HFFc6 (cell line): ENCODE data around the gene CCDC14. TPM values are rescaled to one million over a fixed set of nuclear protein-coding genes. Genes with fewer than 3 reads are reported as not detected.
"Not testable (repeated sequence)": the region's sequence is repeated elsewhere in the genome, so short reads cannot be mapped to it uniquely, and the experiment has no call there.

Source experiments
- DNase-seq: peaks from one replicate; pipeline ENCODE4 v3.0.0-alpha.2; 2018
- H3K27ac Mint-ChIP-seq: 2 replicates; pipeline ENCODE4 v1.8.0; 2020; ENCODE audit warnings: mild to moderate bottlenecking, mixed read lengths
- H3K27me3 Mint-ChIP-seq: 2 replicates; pipeline ENCODE4 v1.8.0; 2021; ENCODE audit warnings: mild to moderate bottlenecking, moderate library complexity, mixed read lengths; ENCODE audit not compliant: insufficient read depth
- H3K36me3 Mint-ChIP-seq: 2 replicates; pipeline ENCODE4 v1.8.0; 2021; ENCODE audit warnings: low read depth, mixed read lengths
- H3K4me1 Mint-ChIP-seq: 2 replicates; pipeline ENCODE4 v1.8.0; 2020; ENCODE audit warnings: low read depth, mixed read lengths
- H3K4me3 Mint-ChIP-seq: 2 replicates; pipeline ENCODE4 v1.8.0; 2020; ENCODE audit warnings: mild to moderate bottlenecking, moderate library complexity, mixed read lengths
- H3K9me3 Mint-ChIP-seq: 2 replicates; pipeline ENCODE4 v1.8.0; 2020; ENCODE audit warnings: mild to moderate bottlenecking, mixed read lengths
- CTCF ChIP-seq: fragments of 200-600 bp; sonication (generic); IDR thresholded peaks from 2 replicates; pipeline ENCODE4 v1.5.0; 2021; ENCODE audit warnings: antibody characterized with exemption, mild to moderate bottlenecking
- long read RNA-seq: library from polyadenylated mRNA; unstranded; transcript quantifications from one replicate; pipeline ENCODE4 v2.0.0, GENCODE V29; 2019
- total RNA-seq, 6 experiments: library from RNA; stranded (reverse); fragmentation: NEBNext Ultra II Directional; extraction: Animal tissue kit (Norgen Biotek cat#: 25700); gene quantifications; 2 replicates in 1 of 6; 3 replicates in 5 of 6; pipeline ENCODE4 v1.2.3, GENCODE V29; 2021

CCDC14 gene
- 10 to 100 TPM; 25.8 to 39.7 (median 36.3) TPM for total RNA-seq
- long read RNA-seq, full-length matches to known transcripts: 2 of 10 reads
- long read RNA-seq, partial matches to known transcripts: 3 of 10 reads
- long read RNA-seq, other reads (novel, unspliced or antisense): 5 of 10 reads

- Mint-ChIP-seq H3K27me3 (peaks cover 2% of the 10 kb centered on the region; the same call in 1 of the 2 replicates), H3K4me3 (peak within 1 kb of the TSS; percentile 99), H3K36me3 (no peaks in the 10 kb centered on the region; the same call in 1 of the 2 replicates), H3K4me1 (peaks cover 36% of the 10 kb centered on the region), H3K27ac (peak within 1 kb of the TSS; percentile 92), H3K9me3 (no peaks in the 10 kb centered on the region)
- DNase-seq: peak; percentile 90
- no peak for TF ChIP-seq CTCF
Observed at GRCh38 chr3:123960781-123961507, at the start of gene CCDC14. Gene CCDC14, minus strand, starts transcription at chr3:123961229. Its CDS starts 56 bp downstream, at chr3:123961173.

- not testable (repeated sequence) for H3K27me3 Mint-ChIP-seq, H3K27ac Mint-ChIP-seq, H3K36me3 Mint-ChIP-seq
- peak; percentile 46 for DNase-seq
- Mint-ChIP-seq H3K4me3 (peak overlapping the region; percentile 36), H3K9me3 (peaks cover 15% of the 10 kb centered on the region; the same call in 1 of the 2 replicates), H3K4me1 (peaks cover 42% of the 10 kb centered on the region)
Observed at GRCh38 chr3:124008321-124008720, 47.3 kb upstream of the CCDC14 start.

- no peak for TF ChIP-seq CTCF
- DNase-seq: peak; percentile 95
- no peaks in the 10 kb centered on the region; the same call in 1 of the 2 replicates for H3K27me3 Mint-ChIP-seq
- peaks cover 15% of the 10 kb centered on the region; the same call in 1 of the 2 replicates for H3K9me3 Mint-ChIP-seq
- peak overlapping the region; percentile 66 for H3K4me3 Mint-ChIP-seq
- peak overlapping the region; percentile 60 for H3K27ac Mint-ChIP-seq
- peaks cover 9% of the 10 kb centered on the region; the same call in 1 of the 2 replicates for H3K36me3 Mint-ChIP-seq
- H3K4me1 Mint-ChIP-seq: peaks cover 48% of the 10 kb centered on the region
Observed at GRCh38 chr3:124007186-124007585, 46.2 kb upstream of the CCDC14 start.

GRCh38 chr3:124002405-124003079 lies 41.5 kb upstream of the CCDC14 start:
- peaks cover 39% of the 10 kb centered on the region for H3K4me1 Mint-ChIP-seq
- H3K27ac Mint-ChIP-seq, H3K9me3 Mint-ChIP-seq, DNase-seq, H3K27me3 Mint-ChIP-seq, H3K4me3 Mint-ChIP-seq, H3K36me3 Mint-ChIP-seq: not testable (repeated sequence)

GRCh38 chr3:124001366-124001765 lies 40.3 kb upstream of the CCDC14 start:
- H3K36me3 Mint-ChIP-seq, H3K27me3 Mint-ChIP-seq, H3K9me3 Mint-ChIP-seq, DNase-seq, H3K27ac Mint-ChIP-seq, H3K4me3 Mint-ChIP-seq: not testable (repeated sequence)
- peaks cover 34% of the 10 kb centered on the region for H3K4me1 Mint-ChIP-seq

GRCh38 chr3:123997543-123997942 lies 36.5 kb upstream of the CCDC14 start:
- peaks cover 21% of the 10 kb centered on the region for H3K4me1 Mint-ChIP-seq
- TF ChIP-seq CTCF: no peak
- no peaks in the 10 kb centered on the region for H3K9me3 Mint-ChIP-seq
- DNase-seq: peak; percentile 30
- H3K36me3 Mint-ChIP-seq: no peaks in the 10 kb centered on the region
- H3K27me3 Mint-ChIP-seq: no peaks in the 10 kb centered on the region; the same call in 1 of the 2 replicates
- peak overlapping the region; percentile 42; the same call in 1 of the 2 replicates for H3K4me3 Mint-ChIP-seq
- H3K27ac Mint-ChIP-seq: peak overlapping the region; percentile 64; the same call in 1 of the 2 replicates
